ENCODE data around the gene PJVK.
"Not testable (repeated sequence)": the region's sequence is repeated elsewhere in the genome, so short reads cannot be mapped to it uniquely, and the experiment has no call there.

Gene PJVK

GRCh38 chr2:178450774-178451525 lies at the start of gene PJVK, which contains the start of gene PRKRA:
TSS of gene PJVK (plus strand) at chr2:178451378. CDS start at chr2:178453410, 2,032 bp downstream.
TSS of gene PRKRA (minus strand) at chr2:178451175. CDS start at chr2:178451030, 145 bp downstream.
- peaks cover 33% of the 10 kb centered on the region for H3K4me1 Mint-ChIP-seq (ENCODE audit: low read depth)
- peak within 1 kb of the TSS; percentile 92 for H3K4me3 Mint-ChIP-seq
- H3K9me3 Mint-ChIP-seq (ENCODE audit: low read depth), result no peaks in the 10 kb centered on the region
- peaks cover 9% of the 10 kb centered on the region for H3K36me3 Mint-ChIP-seq
- H3K27me3 Mint-ChIP-seq, result no peaks in the 10 kb centered on the region
- H3K27ac Mint-ChIP-seq, result peak within 1 kb of the TSS; percentile 95

- Mint-ChIP-seq H3K27ac (no peak overlapping the region), H3K36me3 (no peaks in the 10 kb centered on the region), H3K27me3 (peaks cover 9% of the 10 kb centered on the region), H3K9me3 (ENCODE audit: low read depth) (no peaks in the 10 kb centered on the region), H3K4me3 (no peak overlapping the region), H3K4me1 (ENCODE audit: low read depth) (no peaks in the 10 kb centered on the region)
These were observed 49.2 kb upstream of the PJVK start for GRCh38 chr2:178401994-178402437.

GRCh38 chr2:178403671-178404306 lies 47.4 kb upstream of the PJVK start:
- Mint-ChIP-seq H3K27ac (no peak overlapping the region), H3K36me3 (no peaks in the 10 kb centered on the region), H3K4me3 (no peak overlapping the region), H3K27me3 (peaks cover 9% of the 10 kb centered on the region), H3K4me1 (ENCODE audit: low read depth) (no peaks in the 10 kb centered on the region), H3K9me3 (ENCODE audit: low read depth) (no peaks in the 10 kb centered on the region)

GRCh38 chr2:178404368-178404767 lies 46.8 kb upstream of the PJVK start:
- Mint-ChIP-seq H3K27me3 (peaks cover 9% of the 10 kb centered on the region), H3K27ac (no peak overlapping the region), H3K4me3 (no peak overlapping the region), H3K9me3 (ENCODE audit: low read depth) (no peaks in the 10 kb centered on the region), H3K36me3 (no peaks in the 10 kb centered on the region), H3K4me1 (ENCODE audit: low read depth) (no peaks in the 10 kb centered on the region)

- H3K27ac Mint-ChIP-seq, result no peak overlapping the region
- H3K27me3 Mint-ChIP-seq, result peaks cover 2% of the 10 kb centered on the region
- H3K36me3 Mint-ChIP-seq, result no peaks in the 10 kb centered on the region
- H3K4me1 Mint-ChIP-seq (ENCODE audit: low read depth), result peaks cover 8% of the 10 kb centered on the region
- no peaks in the 10 kb centered on the region for H3K9me3 Mint-ChIP-seq (ENCODE audit: low read depth)
- H3K4me3 Mint-ChIP-seq, result no peak overlapping the region
These were observed 41.9 kb upstream of the PJVK start for GRCh38 chr2:178409261-178409660.

GRCh38 chr2:178412047-178412446 lies 39.1 kb upstream of the PJVK start:
- H3K36me3 Mint-ChIP-seq, result no peaks in the 10 kb centered on the region
- peaks cover 22% of the 10 kb centered on the region for H3K4me1 Mint-ChIP-seq (ENCODE audit: low read depth)
- H3K27ac Mint-ChIP-seq, result no peak overlapping the region
- H3K27me3 Mint-ChIP-seq, result no peaks in the 10 kb centered on the region
- H3K9me3 Mint-ChIP-seq (ENCODE audit: low read depth), result no peaks in the 10 kb centered on the region
- peak overlapping the region; percentile 2 for H3K4me3 Mint-ChIP-seq

GRCh38 chr2:178412453-178412852 lies 38.7 kb upstream of the PJVK start:
- H3K27ac Mint-ChIP-seq, result peak overlapping the region; percentile 94
- peak overlapping the region; percentile 91 for H3K4me3 Mint-ChIP-seq
- not testable (repeated sequence) for H3K27me3 Mint-ChIP-seq; H3K9me3 Mint-ChIP-seq (ENCODE audit: low read depth); H3K36me3 Mint-ChIP-seq
- peaks cover 22% of the 10 kb centered on the region for H3K4me1 Mint-ChIP-seq (ENCODE audit: low read depth)

GRCh38 chr2:178413472-178414265 lies 37.5 kb upstream of the PJVK start:
- H3K4me1 Mint-ChIP-seq (ENCODE audit: low read depth), result peaks cover 22% of the 10 kb centered on the region
- H3K36me3 Mint-ChIP-seq, result no peaks in the 10 kb centered on the region
- no peaks in the 10 kb centered on the region for H3K9me3 Mint-ChIP-seq (ENCODE audit: low read depth)
- H3K27ac Mint-ChIP-seq, result peak overlapping the region; percentile 94
- H3K4me3 Mint-ChIP-seq, result peak overlapping the region; percentile 91
- no peaks in the 10 kb centered on the region for H3K27me3 Mint-ChIP-seq

- Mint-ChIP-seq H3K4me1 (ENCODE audit: low read depth) (peaks cover 22% of the 10 kb centered on the region), H3K36me3 (no peaks in the 10 kb centered on the region), H3K4me3 (peak overlapping the region; percentile 91), H3K27ac (peak overlapping the region; percentile 94), H3K27me3 (no peaks in the 10 kb centered on the region), H3K9me3 (ENCODE audit: low read depth) (no peaks in the 10 kb centered on the region)
These were observed 36.6 kb upstream of the PJVK start for GRCh38 chr2:178414266-178415247.

- no peaks in the 10 kb centered on the region for H3K27me3 Mint-ChIP-seq
- no peaks in the 10 kb centered on the region for H3K9me3 Mint-ChIP-seq (ENCODE audit: low read depth)
- no peak overlapping the region for H3K4me3 Mint-ChIP-seq
- peaks cover 24% of the 10 kb centered on the region for H3K4me1 Mint-ChIP-seq (ENCODE audit: low read depth)
- no peak overlapping the region for H3K27ac Mint-ChIP-seq
- no peaks in the 10 kb centered on the region for H3K36me3 Mint-ChIP-seq
These were observed 35.2 kb upstream of the PJVK start for GRCh38 chr2:178415979-178416378.

- Mint-ChIP-seq H3K4me3 (no peak overlapping the region), H3K27ac (no peak overlapping the region), H3K36me3 (peaks cover 5% of the 10 kb centered on the region), H3K27me3 (no peaks in the 10 kb centered on the region), H3K9me3 (ENCODE audit: low read depth) (peaks cover 4% of the 10 kb centered on the region), H3K4me1 (ENCODE audit: low read depth) (peaks cover 22% of the 10 kb centered on the region)
These were observed 33.3 kb upstream of the PJVK start for GRCh38 chr2:178417916-178418315.

- H3K4me3 Mint-ChIP-seq, result no peak overlapping the region
- H3K27ac Mint-ChIP-seq, result no peak overlapping the region
- H3K27me3 Mint-ChIP-seq, result no peaks in the 10 kb centered on the region
- H3K36me3 Mint-ChIP-seq, result peaks cover 6% of the 10 kb centered on the region
- peaks cover 17% of the 10 kb centered on the region for H3K4me1 Mint-ChIP-seq (ENCODE audit: low read depth)
- peaks cover 4% of the 10 kb centered on the region for H3K9me3 Mint-ChIP-seq (ENCODE audit: low read depth)
These were observed 32.8 kb upstream of the PJVK start for GRCh38 chr2:178418426-178418825.

GRCh38 chr2:178419123-178419522 lies 32.1 kb upstream of the PJVK start:
- H3K27ac Mint-ChIP-seq, result no peak overlapping the region
- no peak overlapping the region for H3K4me3 Mint-ChIP-seq
- H3K36me3 Mint-ChIP-seq, result peaks cover 8% of the 10 kb centered on the region
- H3K9me3 Mint-ChIP-seq (ENCODE audit: low read depth), result peaks cover 4% of the 10 kb centered on the region
- peaks cover 17% of the 10 kb centered on the region for H3K4me1 Mint-ChIP-seq (ENCODE audit: low read depth)
- no peaks in the 10 kb centered on the region for H3K27me3 Mint-ChIP-seq

- Mint-ChIP-seq H3K4me1 (ENCODE audit: low read depth) (peaks cover 6% of the 10 kb centered on the region), H3K27me3 (no peaks in the 10 kb centered on the region), H3K4me3 (no peak overlapping the region), H3K9me3 (ENCODE audit: low read depth) (peaks cover 17% of the 10 kb centered on the region), H3K36me3 (peaks cover 15% of the 10 kb centered on the region), H3K27ac (no peak overlapping the region)
These were observed 30.6 kb upstream of the PJVK start for GRCh38 chr2:178420463-178420999.

All from activated naive CD8-positive, alpha-beta T cell (primary cell).